NCI-H1048 (cell line): ENCODE measurements around the gene PCSK2.

Experiments
- DNase-seq: peaks from one replicate; lab custom pipeline; 2025; lab: John Stamatoyannopoulos, UW

PCSK2 gene

DNA sequence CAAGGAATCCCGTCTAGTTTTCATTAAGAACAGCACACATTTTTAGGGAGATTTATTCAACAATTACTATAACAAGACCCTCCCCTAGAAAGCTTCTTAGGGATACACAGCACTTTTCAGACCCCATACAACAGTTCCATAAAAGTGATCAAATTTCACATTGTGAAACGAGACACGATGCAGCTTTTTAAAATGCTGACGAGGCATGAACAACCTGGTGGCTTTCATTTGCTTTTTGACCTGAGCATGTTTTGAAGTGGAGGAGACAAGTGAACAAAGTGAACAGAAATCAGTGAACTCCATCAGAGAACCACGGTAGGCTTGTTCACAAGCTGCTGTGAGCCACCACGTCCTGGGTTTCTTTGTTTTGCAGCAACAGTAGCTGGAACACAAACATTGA lies 112.2 kb downstream of the PCSK2 start:
- DNase-seq, result no peak

- DNase-seq, result no peak
Measured at GRCh38 chr20:17343091-17343490, 116.3 kb downstream of the PCSK2 start.

GRCh38 chr20:17343656-17344452 lies 117.0 kb downstream of the PCSK2 start:
- no peak for DNase-seq

GRCh38 chr20:17344790-17345189 lies 118.0 kb downstream of the PCSK2 start:
- no peak for DNase-seq

GRCh38 chr20:17345321-17345720 lies 118.5 kb downstream of the PCSK2 start:
- DNase-seq, result no peak

- no peak for DNase-seq
Measured at GRCh38 chr20:17350321-17350720, 123.5 kb downstream of the PCSK2 start.

GRCh38 chr20:17357238-17357637 lies 130.4 kb downstream of the PCSK2 start:
- DNase-seq, result no peak

DNA sequence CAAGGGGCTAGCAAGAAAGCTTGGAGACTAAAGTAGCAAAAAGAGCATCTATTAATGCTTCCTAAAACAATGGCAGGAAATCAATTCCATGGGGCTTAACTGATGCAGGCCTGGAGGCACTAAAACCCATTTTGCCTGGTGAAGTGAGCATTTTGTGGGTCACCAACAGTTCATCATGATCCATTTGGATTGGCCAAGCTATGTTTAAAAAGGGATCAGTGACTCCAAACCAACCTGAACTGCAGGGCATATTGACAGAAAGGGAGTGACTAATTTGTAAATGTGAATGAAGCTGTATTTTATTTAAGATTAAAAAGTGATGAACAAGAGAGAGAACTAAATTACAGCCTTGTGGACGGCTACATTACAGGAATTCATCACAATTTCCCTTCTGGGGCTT lies 132.0 kb downstream of the PCSK2 start:
- DNase-seq, result no peak

GRCh38 chr20:17364681-17365080 lies 137.8 kb downstream of the PCSK2 start:
- DNase-seq, result no peak

DNA sequence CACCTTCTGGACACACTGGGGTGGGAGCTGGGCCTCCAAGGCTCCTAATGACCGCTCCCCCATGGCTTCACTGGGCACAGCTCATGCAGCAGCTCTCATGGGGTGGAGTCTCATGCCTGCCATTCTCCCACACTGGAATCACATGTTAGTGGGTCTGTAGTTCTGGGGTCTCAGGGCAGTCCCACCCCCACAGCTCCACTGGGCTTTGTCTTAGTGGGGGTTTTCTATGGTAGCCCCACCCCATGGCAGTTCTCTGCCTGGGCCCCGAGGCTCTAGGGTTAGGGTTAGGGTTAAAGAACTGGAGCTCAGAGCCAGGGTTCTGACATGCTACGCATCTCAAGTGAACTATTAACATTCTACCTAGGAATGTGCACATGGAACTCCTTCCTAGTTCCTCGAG lies 139.0 kb downstream of the PCSK2 start:
- no peak for DNase-seq

DNA sequence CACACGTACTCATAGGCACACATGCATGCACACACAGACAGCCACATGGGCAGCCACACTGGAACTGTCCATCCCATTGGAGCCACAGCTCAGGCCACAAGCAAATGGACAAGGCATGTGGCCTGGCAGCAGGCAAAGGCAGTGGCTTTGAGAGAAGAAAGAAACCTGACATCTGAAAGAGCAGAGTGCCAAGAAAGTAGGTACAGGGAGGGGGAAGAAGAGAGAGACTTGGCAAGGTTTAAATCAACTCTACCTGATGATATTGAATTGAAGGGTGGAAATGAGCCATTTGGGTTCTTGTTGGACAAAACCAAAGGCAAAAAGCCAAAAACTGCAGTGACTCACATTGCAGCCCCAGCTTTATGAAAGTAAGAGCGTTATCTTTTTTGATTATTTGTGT lies 142.7 kb downstream of the PCSK2 start:
- DNase-seq, result no peak

- DNase-seq, result no peak
Measured at GRCh38 chr20:17372806-17373440, 146.1 kb downstream of the PCSK2 start.

DNA sequence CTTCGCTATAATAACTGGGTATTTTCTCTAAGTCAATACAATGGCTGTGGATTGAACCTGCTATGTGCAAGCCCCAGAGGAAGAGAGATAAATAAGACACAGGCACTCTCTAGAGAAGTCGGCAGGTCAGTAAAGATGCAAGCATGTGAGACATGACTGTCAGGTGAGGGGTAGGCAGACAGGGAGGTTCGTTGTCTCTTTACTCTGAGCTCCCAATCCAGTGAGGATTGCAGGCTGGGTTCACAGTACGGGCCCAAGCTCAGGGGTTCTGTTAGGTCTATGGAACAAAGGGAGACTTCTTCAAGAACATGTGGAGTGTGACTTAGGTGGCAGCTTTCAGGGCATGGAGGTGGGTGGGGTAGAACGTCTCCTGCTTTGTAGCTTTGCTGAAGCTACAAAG lies 147.2 kb downstream of the PCSK2 start:
- no peak for DNase-seq

DNA sequence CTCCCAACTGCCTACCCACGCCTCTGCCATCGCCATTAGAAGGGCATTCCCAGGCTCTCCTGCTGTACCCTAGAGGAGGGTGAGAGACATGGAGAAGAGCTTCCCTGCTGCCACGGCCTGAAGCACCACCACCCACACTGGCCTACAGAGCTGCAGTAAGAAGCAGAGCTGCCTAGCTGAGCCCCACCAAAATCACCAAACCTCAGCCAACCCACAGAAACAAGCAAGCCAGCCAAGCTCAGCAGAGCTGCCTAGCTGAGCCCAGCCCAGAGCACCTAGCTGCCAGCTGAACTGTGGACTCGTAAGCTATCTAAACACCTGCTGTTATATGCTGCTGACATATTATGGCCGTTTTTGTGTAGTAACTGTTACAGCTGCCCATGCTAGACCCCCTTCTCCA lies 149.2 kb downstream of the PCSK2 start:
- DNase-seq, result no peak

GRCh38 chr20:17377231-17377630 lies 150.4 kb downstream of the PCSK2 start:
- no peak for DNase-seq

- no peak for DNase-seq
Measured at GRCh38 chr20:17379651-17380050, 152.8 kb downstream of the PCSK2 start.

- no peak for DNase-seq
Measured at GRCh38 chr20:17380801-17381200, 154.0 kb downstream of the PCSK2 start.

DNA sequence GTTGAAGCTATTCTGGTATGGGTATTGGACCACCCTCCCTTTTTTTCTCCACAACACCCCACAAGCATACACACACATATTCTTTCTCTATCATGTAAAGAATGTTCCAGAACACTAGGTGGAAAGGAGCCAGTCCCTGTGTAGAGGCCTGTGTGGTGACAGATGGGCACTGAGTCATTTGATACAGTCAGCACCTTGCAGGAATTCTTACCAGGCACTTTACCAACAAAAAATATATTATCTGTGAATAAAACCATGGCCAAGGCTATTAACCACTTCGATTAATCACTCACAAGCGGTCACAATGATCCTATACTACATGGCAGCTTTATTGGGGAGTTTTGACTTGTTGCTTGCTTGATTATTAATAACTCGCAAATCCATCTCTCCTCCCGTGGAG lies 154.9 kb downstream of the PCSK2 start:
- DNase-seq, result no peak

- no peak for DNase-seq
Measured at GRCh38 chr20:17385798-17386197, 159.0 kb downstream of the PCSK2 start.

GRCh38 chr20:17390655-17391054 lies 163.8 kb downstream of the PCSK2 start:
- DNase-seq, result no peak

GRCh38 chr20:17391127-17391771 lies 164.4 kb downstream of the PCSK2 start:
- DNase-seq, result no peak

DNA sequence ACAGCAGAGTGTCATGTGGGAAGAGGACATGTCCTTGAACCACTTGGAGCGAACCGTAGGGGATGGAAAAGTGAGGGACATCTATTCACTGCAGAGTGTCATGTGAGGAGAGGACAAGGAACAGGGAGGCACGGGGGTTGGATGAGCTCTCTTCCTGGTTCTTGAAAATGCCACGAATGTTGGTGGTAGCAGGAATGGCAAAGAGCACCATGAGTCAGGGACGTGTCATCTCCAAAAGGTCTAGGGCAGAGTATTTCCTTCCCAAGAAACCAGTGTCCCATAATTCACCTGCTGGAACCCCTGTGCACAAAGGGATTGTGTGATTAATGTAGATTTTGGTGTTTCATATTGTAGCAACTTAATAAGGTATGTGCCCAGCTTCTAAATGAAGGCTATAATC lies 167.6 kb downstream of the PCSK2 start:
- DNase-seq, result no peak

- DNase-seq, result no peak
Measured at GRCh38 chr20:17395729-17396128, 168.9 kb downstream of the PCSK2 start.
